GM21423 (cell line): ENCODE results near the gene STXBP1.
"Not testable (repeated sequence)": the region's sequence is repeated elsewhere in the genome, so short reads cannot be mapped to it uniquely, and the experiment has no call there.

Experiments
- ATAC-seq: cut with Tn5 transposase; IDR thresholded peaks from one replicate; pipeline ENCODE4 v1.9.1; 2021; ENCODE audit warnings: mild to moderate bottlenecking, moderate library complexity; ENCODE audit not compliant: unreplicated experiment

STXBP1 gene

DNA sequence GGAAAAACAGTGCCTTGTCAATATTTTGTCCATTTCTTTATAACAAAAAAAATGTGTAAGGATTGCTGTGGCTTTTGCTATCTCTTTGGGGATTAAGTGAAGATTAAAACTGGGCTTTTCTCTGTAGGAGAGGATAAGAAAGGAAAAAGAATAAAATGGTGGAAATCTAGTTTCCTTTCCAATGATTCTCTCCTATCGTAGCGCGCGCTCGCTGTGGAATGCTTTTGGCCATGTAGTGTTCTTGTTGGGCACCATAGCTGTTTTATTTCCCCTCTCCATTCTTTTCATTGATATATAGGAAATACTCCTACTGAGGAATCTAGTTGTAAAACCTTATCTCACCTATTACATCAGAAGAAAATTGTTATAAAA is 1.5 kb downstream of the STXBP1 start:
- ATAC-seq, result no peak

DNA sequence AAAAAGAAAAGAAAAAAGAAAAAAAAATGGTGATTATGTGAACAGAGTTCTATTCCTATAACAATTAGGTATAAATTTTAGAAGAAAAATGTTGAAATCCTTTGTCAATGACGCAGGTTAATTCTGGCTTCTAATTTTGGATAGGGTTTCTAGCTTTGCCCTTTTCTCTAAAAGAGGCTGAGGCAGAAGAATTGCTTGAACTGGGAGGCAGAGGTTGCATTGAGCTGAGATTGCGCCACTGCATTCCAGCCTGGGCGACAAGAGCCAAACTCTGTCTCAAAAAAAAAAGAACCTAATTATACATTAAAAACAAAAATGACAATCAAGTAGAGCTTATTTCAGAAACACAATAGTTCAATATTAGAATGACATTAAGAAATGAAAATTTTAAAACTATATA is 2.9 kb downstream of the STXBP1 start:
- no peak for ATAC-seq

DNA sequence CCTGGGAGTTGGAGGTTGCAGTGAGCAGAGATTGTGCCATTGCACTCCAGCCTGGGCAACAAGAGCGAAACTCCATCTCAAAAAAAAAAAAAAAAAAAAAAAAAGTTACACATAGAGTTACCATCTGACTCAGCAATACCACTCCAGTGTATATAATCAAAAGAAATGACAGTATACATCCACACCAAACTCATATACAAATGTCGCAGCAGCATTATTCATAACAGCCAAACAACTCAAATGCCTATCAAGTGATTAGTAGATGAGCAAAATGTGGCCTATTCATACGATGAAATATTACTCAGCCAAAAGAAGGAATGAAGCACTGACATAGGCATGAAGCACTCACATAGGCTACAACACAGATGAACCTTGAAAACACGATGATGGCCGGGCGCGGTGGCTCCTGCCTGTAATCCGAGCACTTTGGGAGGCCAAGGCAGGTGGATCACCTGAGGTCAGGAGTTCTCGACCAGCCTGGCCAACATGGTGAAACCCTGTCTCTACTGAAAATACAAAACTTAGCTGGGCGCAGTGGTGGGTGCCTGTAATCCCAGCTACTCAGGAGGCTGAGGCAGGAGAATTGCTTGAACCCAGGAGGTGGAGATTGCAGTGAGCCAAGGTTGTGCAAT is 9.4 kb downstream of the STXBP1 start:
- ATAC-seq, result not testable (repeated sequence)

DNA sequence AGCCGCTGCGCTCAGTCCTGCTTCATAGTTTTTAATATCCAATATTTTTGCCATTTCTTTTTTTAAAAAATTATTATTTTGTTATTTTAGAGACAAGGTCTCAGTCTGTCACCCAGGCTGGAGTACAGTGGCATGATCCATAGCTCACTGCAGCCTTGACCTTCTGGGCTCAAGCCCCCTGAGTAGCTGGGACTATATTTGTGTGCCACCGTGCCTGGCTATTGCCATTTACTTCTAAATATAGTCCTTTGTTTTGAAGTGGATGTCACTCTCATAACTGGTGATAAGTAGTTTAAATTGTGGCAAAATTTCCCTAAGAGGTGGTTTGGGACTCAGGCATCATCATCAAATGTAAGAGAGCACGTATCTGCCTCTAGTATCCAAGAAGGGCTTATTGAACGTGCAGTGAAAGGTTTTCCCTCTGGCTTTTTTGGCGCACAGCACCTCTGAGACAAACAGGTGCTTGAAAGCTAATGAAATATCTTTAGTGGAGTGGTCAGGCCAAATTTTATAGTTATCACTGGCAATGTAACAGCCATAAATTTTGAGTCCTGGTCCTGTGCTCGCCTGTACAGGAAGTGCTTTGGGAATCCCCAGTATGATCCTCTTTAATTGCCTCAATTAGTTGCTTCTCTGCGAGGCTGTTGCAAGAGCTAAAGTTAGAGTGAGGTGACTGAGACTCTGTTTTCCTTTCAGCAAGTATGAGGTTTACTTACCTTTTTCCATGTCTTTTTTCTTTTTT is 14.8 kb downstream of the STXBP1 start:
- ATAC-seq, result no peak

DNA sequence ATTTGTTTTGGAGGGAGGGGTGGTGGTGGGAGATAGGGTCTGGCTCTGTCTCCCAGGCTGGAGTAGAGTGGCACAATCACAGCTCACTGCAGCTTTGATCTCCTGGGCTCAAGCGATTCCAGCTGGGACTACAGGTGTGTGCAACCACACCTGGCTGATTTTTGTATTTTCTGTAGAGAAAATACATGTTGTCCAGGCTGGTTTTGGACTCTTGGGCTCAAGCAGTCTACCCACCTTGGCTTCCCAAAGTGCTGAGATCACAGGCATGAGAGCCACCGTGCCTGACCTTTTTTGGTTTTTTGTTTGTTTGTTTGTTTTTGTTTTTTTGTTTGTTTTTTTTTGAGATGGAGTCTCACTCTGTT is 15.4 kb downstream of the STXBP1 start:
- no peak for ATAC-seq

DNA sequence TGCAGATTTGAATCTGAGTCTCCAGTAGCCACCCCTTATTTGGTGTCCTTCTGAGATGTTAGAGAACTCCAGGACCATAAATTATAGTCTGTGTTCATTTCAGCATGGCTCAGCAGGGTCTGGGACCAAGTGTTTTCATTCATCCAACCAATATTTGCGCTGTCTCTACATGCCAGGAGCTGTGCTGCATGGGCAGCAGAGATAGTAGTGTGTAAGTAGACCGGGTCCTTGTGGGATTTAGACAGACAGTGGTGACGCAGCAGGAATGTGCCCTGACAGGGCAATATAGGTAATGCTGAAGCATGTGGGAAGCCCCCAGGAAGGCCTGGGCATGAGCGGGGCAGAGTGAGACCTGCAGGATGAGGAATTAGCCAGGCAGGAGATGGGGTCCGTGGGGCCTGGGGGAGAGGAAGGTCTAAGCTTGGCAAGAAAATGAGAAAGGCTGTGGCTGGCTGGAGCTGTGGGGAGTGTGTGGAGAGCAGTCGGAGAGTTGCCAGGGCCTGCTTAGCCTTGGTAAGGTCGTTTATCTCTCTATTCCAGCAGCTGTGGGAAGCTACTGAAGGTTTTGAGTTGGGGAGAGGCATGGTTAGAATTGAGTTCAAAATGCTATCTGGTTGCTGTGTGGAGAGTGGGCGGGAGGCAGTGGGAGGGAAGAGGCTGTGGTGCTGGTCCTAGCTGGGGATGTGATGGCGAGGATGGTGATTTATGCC is 16.8 kb downstream of the STXBP1 start:
- no peak for ATAC-seq

DNA sequence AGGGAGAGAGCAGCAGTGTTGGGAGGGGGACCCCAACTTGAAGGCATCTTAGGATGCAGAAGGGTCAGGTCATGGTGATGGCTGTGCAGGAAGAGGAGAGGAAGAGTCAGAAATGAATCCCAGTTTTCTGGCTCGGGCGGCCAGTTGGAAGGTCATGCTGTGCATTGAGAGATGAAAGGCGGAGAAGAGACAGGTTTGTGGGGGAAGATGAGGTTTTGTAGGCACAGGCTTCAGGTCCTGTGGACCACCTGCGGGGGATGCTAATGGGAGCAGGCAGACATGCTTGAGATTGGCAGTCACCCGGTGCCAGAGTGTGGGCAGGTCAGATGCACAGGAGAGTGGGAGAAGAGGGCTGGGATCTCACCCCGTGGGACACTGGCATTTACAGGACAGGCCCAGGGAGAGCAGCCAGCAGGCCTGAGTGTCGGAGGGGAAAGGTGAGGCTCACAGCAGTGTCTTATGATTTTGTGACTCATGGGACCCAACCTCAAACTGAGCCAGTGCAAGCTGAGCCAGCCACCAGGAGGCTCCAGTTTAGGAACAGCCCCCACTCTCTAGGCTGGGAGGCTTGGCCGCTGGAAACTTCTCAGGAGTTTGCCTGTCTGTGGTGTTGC is 17.5 kb downstream of the STXBP1 start:
- ATAC-seq, result no peak

DNA sequence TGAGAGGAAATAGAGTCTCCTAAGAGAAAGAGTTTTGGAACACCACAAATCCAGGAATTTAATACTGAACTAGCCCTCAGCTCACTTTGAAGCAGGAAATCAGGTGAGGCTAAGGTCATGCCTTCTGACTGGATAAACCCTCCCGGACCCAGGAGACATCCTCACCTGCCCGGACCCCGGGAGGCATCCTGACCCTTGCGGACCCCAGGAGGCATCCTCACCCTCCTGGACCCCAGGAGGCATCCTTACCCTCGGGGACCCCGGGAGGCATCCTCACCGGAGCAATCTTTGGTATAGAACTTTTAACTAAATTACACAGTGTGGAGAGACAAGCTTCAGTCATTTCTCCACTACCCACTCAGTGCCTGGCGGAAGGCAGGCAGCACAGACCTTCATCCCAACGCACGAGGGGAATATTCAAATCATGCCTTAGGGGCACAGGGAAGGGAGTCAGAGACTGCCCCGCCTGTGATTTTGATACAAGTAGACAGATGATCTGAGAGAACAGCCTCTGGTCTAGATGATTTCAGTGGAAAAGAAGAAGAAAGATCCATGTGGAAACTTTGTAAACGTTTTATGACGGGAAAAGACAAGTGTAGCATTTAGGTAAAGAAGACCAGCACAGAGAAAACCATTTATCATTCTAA is 21.3 kb downstream of the STXBP1 start:
- ATAC-seq, result no peak

DNA sequence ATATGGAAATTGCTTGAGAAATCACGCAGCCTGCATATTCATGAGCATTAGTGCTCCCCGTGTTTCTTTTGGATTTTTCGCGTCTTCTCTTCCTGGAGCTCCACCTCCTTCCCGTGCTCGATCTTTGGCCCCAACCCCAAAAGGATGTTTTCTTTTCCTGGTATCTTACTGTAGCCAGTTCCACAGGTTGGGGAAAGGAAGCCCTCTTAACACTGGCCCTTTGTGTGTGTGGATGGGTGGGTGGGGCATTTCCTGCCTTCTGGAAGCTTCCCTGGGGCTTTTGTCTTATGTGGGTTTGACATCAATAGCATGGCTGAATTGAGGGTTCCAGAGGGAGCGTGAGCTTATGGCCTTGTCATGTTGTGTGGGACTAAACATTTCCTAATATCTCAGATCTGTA is 21.9 kb downstream of the STXBP1 start:
- no peak for ATAC-seq

DNA sequence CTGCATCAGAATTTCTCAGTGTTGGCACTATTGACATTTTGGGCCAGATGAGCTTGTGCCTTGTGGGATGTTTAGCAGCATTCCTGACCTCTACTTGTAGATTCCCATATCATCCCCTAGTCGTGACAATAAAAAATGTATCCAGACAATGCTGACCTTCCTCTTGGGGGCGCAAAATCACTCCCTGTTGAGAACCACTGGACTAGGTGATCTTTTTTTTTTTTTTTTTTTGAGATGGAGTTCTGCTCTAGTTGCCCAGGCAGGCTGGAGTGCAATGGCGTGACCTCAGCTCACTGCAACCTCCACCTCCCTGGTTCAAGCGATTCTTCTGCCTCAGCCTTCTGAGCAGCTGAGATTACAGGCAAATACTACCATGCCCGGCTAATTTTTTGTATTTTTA is 22.6 kb downstream of the STXBP1 start:
- no peak for ATAC-seq

DNA sequence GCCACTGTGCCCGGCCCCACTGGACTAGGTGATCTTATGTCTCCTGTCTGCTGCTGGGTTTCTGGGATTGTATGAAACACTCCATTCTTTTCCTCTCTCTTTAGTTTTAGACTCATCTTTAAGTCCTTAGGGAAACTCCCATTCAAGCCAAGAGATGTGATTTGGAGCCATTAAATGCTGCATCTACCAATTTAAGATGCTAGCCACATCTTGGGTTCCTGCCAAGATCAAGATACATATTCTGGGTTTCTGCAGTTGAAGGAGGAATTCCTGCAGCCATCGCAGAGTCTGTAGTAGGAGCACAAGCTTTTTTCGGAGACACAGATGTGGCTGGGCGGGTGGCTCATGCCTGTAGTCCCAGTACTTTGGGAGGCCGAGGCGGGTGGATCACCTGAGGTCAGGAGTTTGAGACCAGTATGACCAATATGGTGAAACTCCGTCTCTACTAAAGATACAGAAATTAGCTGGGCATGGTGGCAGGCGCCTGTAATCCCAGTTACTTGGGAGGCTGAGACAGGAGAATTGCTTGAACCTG is 23.2 kb downstream of the STXBP1 start:
- no peak for ATAC-seq

DNA sequence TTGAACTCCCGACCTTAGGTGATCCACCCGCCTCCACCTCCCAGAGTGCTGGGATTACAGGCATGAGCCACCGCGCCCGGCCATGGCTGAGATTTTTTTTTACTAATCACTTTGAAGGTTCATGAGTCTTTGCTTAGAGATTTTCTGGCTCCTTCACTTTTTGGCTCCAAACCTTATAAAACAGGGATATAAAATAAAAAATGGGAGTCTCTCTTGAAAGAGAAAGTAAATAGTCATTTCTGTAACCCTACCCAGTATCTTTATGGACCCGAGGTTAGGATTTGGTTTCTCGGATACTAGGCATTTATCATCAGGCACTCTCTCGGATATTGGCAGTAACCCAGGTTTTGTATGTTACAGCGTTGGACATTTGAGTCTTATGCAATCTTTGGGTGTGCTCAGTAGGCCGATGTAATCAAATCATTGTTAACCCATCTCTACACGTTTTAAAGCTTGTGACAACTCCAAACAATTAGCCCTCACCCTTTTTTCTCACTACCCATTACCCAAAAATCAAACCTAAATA is 25.3 kb downstream of the STXBP1 start:
- no peak for ATAC-seq

DNA sequence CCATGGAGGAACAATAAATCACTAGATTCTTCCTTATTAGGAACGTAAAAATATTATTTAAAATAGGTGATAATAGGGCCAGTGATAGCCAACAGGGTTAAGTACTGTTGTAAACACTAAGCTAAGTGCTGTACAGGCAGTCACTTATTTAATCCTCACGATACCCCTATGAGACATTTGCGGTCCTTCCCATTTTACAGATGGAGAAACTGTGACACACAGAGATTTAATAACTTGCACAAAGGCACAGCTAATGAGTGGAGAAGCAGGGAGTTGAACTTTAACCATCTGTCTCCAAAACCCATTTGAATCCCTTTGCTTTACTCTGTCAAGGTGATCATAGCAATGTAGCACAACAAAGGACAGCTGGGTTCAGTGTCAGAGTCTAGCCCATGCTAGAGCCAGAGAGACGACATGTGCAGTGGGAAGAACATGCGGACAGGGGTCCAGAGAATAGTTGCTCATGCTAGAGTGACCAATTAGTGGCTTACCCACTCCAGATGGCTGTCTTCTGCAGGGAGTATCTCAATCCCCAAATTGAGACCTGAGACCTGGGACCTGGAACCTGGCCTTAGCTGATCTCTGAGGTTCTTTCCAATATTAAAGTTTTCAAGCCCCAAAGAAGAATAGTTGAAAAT is 28.9 kb downstream of the STXBP1 start:
- no peak for ATAC-seq

DNA sequence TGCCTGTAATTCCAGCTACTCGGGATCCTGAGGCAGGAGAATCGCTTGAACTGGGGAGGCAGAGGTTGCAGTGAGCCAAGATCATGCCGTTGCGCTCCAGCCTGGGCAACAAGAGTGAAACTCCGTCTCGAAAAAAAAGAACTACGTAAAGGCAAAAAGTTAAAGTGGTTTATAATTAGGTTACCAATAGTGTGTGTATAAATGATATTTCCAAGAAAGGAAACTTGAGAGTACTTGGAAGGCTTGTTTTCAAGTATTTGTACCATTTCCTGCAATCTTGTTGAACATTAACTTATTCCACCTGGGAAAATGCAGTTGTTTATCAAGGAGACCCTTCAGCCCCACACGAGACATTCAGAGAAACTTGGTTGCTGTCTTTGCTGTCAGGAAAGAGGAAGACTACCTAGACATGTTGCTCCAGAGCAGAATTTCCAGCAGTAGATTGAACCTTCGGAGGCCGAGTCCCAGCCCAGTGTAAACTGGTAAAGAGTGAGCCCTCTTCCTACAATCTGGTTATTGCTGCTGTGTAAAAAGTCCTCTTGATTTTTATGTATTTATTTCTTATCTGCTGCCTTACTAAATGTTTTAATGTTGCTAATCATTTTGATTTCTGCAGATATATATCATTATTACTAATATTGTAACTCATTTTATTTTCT is 30.1 kb downstream of the STXBP1 start:
- no peak for ATAC-seq

DNA sequence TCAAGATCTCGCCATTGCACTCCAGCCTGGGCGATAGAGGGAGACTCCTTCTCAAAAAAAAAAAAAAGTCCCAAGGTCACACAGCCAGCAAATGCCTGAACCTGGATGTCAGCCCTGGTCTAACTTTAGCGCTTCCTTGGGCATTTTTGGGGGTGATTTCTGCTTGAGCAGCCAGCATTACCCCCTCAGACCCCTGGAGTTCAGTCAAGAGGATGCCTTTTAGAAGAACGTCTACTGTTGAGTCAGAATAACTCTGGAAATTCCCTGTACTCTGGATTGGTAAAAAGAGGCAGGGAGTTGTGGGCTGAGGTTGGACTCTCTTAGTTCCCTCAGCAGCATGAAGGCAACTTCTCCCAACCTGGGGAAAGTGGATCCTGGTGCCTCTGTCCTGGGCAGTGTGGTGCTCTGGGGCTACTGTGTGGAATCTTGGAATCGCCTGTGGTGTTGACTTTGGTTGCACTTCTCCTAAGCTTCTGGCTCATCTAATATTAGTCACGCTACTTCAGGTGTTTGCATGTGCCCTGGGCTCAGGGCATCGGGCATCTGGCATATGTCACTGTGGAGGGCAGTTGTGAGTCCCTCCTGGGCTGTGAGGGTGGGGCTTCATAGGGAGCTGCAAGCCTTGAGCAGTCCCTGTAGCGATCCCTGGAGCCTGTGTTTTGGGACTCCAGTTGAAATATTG is 32.2 kb downstream of the STXBP1 start:
- ATAC-seq, result no peak

DNA sequence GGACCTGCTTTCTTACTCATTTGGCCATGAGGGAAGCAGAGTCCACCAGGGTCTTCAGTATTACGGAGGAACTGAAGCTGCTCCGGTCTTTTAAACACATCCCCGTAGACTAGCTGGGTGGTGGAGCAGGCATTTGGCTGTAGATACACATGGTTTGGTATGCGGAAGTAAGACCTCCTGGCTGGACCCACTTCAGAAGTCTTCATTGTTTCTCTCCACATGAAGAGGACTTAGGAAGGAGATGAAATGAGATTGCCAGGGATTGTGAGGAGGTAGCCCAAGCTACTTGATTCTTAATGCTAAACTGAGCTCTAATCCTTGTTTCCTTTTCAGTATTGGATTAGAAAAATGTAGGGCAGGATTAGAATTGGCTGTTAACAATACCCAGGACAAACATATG is 32.9 kb downstream of the STXBP1 start:
- ATAC-seq, result no peak

DNA sequence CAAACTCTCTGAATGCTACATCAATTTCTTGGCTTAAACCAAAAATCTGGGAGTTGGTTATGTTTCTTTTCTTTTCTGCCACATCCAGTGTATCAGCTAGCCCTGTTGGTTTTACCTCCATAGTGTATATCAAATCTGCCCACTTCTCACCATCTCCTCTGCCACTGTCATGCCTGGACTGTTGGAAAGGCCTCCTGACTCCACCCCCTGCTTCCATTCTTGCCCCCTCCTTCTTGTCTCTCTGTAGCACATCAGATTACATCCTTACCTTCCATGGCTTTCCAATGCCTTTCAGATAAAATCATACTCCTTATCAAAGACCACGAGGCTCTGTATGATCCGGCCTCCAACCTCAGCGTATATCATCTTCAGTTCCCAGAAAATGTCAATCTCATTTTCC is 35.4 kb downstream of the STXBP1 start:
- no peak for ATAC-seq

DNA sequence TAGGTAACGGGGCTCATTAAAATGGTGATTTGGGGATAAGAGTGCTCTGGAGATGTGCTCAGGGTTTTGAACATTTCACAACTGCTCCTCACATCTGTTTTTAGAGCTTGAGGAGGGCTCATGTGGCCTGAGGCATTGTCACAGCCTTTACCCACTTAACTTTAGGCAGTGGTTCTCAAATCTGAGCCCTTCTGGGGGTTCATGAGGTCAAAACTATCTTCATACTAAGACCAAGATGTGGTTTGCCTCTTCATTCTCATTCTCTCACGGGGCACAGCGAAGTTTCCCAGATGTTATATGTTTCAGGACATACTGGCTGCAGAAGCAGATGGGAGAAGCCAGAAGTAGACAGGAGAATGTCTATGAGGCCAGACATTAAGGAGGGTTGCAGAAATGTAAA is 38.4 kb downstream of the STXBP1 start:
- no peak for ATAC-seq
